Heart right ventricle (tissue), 16 donors: ENCODE data around the gene ADD2. TPM values are rescaled to one million over a fixed set of nuclear protein-coding genes. Genes with fewer than 3 reads are reported as not detected.

Experiments used
- ATAC-seq, 8 donors: fragments of 200-7000 bp; cut with Tn5 transposase; one replicate each; pipeline ENCODE4 v1.9.1; 2020; ENCODE audit warnings: mild to moderate bottlenecking in 8 of 8, moderate library complexity in 8 of 8, moderate number of reproducible peaks in 1 of 8
- DNase-seq, 2 donors: peaks; one replicate each; pipeline ENCODE4 v3.0.0-alpha.2; 2020
- H3K27ac ChIP-seq, 10 donors: fragments of 200-600 bp; sonication (generic) in 2 of 10; one replicate each; pipeline versions ENCODE4 v1.5.0 to v1.8.0; 2020 to 2022; ENCODE audit warnings: mild to moderate bottlenecking in 3 of 10
- H3K27me3 ChIP-seq, 7 donors: fragments of 200-600 bp; one replicate each; pipeline ENCODE4 v1.8.0; 2021 to 2022; ENCODE audit warnings: mild to moderate bottlenecking in 2 of 7
- H3K36me3 ChIP-seq, 9 donors: fragments of 200-600 bp; sonication (generic) in 1 of 9; one replicate each; pipeline versions ENCODE4 v1.5.0 to v1.8.0; 2020 to 2022; ENCODE audit warnings: mild to moderate bottlenecking in 2 of 9
- H3K4me1 ChIP-seq, 9 donors: fragments of 200-600 bp; sonication (generic) in 1 of 9; one replicate each; pipeline versions ENCODE4 v1.5.0 to v1.8.0; 2020 to 2022; ENCODE audit warnings: mild to moderate bottlenecking in 4 of 9
- H3K4me3 ChIP-seq, 10 donors: fragments of 200-600 bp; sonication (generic) in 2 of 10; one replicate each; pipeline versions ENCODE4 v1.5.0 to v1.8.0; 2020 to 2022; ENCODE audit warnings: mild to moderate bottlenecking in 7 of 10, moderate library complexity in 2 of 10
- H3K9me3 ChIP-seq, 11 donors: fragments of 200-600 bp in 10 of 11; sonication (generic) in 2 of 11; one replicate each; pipeline versions ENCODE4 v1.5.0 to v1.8.0; 2013 to 2022; ENCODE audit warnings: mild to moderate bottlenecking in 2 of 11, control low read depth in 1 of 11, moderate library complexity in 1 of 11
- WGBS, 2 donors: extraction: QIAGEN DNeasy Blood & Tissue Kit; methylation state at CpG; one replicate each; pipeline ENCODE4 v1.1.7; 2013; ENCODE audit warnings: inconsistent platforms in 1 of 2; 5-methylcytosine and 5-hydroxymethylcytosine counted together
- intact Hi-C, 10 donors: fragments of 100-400 bp; cut with DNase I; formaldehyde crosslinking; loops; one replicate each; pipeline versions ENCODE4 v1.11.1 to v1.14.2; 2022
- polyA plus RNA-seq, 2 donors: library from polyadenylated mRNA; stranded (reverse); fragments of 200-250 nt; gene quantifications; one replicate each; pipeline ENCODE4 v1.2.3, GENCODE V29; 2013
- total RNA-seq, 10 donors: library from RNA; stranded (reverse); fragmentation: NEBNext Ultra II Directional in 3 of 10; extraction: Animal tissue kit (Norgen Biotek cat#: 25700) in 3 of 10; gene quantifications; one replicate each; pipeline versions ENCODE4 v1.2.1 to v1.2.4, GENCODE V29; 2021 to 2023
- TF ChIP-seq, protein P1 (sequence below), 9 donors: fragments of 200-600 bp; sonication (generic) in 2 of 9; IDR thresholded peaks; one replicate each; pipeline versions ENCODE4 v1.5.0 to v1.8.0; 2021 to 2022; ENCODE audit warnings: antibody characterized with exemption in 9 of 9, mild to moderate bottlenecking in 5 of 9, moderate library complexity in 1 of 9
- donor health status: Arrhythmogenic right ventricular cardiomyopathy.
- donor health status: ischemic (EF 13 %, LVEDD 7.1; RV severe dilation, severe dysfunction).
- donor health status: healthy with polysubstance abuse.
- donor health status: DM: no; HTN: yes; CAD: no.
- donor health status: DM: no; HTN: no; CAD: no.
- donor health status: ischemic (EF 25% LVEDD 6.9; RV normal size, moderate dysfunction).
- donor health status: ischemic (EF 25% LVEDD 5.7; RV mildly dilated, moderate dysfunction).
- donor health status: healthy.
- donor health status: DM: yes; HTN: yes; CAD: no.
- donor health status: Ischemic cardiomyopathy.
- donor health status: ischemic (EF 35%, LVEDD 5.7; RV mildly dilated, moderate dysfunction).
- donor health status: nonischemic (EF 11% LVEDD 7.7; RV severe dilation, severe dysfunction).
- donor health status: DM: yes; HTN: yes; CAD: no.
- donor health status: PGD.
- donor health status: ischemic (EF 29% LVEDD 5.4; RV normal size, mild dysfunction).
- donor health status: nonischemic (EF 23%, LVEDD 6.1; RV moderate dilation, normal function).

Gene ADD2
- total and polyA plus RNA-seq, 12 donors = 0.16 to 5.7 (median 2.2) TPM

DNA sequence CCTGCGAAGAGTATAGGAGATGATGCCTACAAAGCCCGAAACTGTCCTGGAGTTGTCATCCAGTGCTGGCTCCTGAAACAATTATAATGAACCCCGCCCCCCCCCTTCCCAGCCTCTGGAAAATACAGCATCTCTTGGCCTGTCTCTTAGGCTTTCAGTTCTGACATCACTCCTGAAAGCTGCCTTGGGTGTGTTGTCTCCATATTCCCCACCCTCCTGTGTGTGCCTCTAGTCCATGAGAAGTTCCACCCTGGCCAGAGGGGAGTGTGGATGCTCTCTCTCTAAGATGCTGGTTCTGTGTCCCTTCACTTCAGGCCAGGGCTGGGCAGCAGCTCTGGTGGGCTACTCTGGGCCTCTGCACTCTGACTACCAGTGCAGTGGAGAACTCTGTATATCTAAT, 155.4 kb downstream of the ADD2 start:
- no peak overlapping the region for H3K27ac ChIP-seq
- H3K36me3 ChIP-seq = no peaks in the 10 kb centered on the region
- intact Hi-C loops = no loop called here
- H3K4me3 ChIP-seq = no peak overlapping the region
- H3K4me1 ChIP-seq = no peaks in the 10 kb centered on the region
- TF ChIP-seq, protein P1, sequence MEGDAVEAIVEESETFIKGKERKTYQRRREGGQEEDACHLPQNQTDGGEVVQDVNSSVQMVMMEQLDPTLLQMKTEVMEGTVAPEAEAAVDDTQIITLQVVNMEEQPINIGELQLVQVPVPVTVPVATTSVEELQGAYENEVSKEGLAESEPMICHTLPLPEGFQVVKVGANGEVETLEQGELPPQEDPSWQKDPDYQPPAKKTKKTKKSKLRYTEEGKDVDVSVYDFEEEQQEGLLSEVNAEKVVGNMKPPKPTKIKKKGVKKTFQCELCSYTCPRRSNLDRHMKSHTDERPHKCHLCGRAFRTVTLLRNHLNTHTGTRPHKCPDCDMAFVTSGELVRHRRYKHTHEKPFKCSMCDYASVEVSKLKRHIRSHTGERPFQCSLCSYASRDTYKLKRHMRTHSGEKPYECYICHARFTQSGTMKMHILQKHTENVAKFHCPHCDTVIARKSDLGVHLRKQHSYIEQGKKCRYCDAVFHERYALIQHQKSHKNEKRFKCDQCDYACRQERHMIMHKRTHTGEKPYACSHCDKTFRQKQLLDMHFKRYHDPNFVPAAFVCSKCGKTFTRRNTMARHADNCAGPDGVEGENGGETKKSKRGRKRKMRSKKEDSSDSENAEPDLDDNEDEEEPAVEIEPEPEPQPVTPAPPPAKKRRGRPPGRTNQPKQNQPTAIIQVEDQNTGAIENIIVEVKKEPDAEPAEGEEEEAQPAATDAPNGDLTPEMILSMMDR (IDR thresholded peaks at IDR 0.05) = no peak
- ATAC-seq (no peak), DNase-seq (no peak)
- H3K9me3 ChIP-seq = no peaks in the 10 kb centered on the region
- WGBS, 2 donors = 89 to 92% methylated on average over 3 of the region's 3 CpGs
- H3K27me3 ChIP-seq = peaks cover 0 to 12% (median 4%) of the 10 kb centered on the region in 7 donors

DNA sequence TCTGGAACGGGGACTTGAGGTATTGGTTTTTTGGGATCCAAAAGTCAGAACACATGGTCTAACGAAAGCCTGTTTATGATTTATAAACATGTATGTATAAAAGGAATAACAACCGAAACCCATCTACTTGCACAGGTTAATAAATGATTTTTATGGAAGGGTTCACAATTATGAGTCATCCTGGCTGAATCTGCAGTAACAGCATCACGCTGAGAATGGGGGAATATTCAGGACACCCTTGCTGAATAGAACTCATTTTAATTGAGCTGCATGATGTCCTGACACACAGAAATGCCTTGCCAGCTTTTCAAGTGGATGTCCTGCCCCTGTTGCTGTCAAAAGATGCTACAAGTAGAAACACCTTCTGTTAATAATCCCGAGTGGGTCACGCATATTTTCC, 159.6 kb downstream of the ADD2 start:
- Histone ChIP-seq H3K9me3 (no peaks in the 10 kb centered on the region), H3K36me3 (no peaks in the 10 kb centered on the region), H3K27ac (no peak overlapping the region), H3K4me3 (no peak overlapping the region), H3K4me1 (no peaks in the 10 kb centered on the region), H3K27me3 (peaks cover 0 to 43% (median 11%) of the 10 kb centered on the region in 7 donors)
- intact Hi-C loops = no loop called here
- TF ChIP-seq, protein P1 (IDR thresholded peaks at IDR 0.05) = no peak
- ATAC-seq = no peak
- WGBS, 2 donors = 63 to 85% methylated on average over 6 of the region's 6 CpGs
- DNase-seq = no peak

DNA sequence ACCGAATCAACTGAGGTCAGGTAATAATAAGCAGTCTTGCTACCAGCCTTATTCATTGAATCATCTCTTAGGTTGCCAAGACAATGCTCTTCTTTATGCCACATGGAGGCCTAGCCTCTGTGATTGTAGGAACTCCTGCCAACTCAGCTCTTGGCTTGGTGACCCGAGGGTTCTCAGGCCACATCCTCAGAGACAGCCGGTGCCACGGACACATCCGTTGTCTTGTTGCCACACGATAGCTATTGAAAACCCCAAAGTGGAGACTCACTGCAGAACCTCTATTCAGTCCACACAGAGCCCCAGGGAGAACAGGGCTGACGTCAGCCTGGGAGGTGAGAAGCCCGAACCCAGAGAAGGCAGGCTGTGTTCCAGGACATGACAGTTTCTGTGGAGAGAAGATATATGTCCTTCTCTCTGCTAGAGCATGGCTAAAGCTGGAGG, 160.9 kb downstream of the ADD2 start:
- intact Hi-C loops = no loop called here
- ATAC-seq = no peak
- no peak overlapping the region for H3K4me3 ChIP-seq
- WGBS, 2 donors = 71 to 74% methylated on average over 8 of the region's 8 CpGs
- no peaks in the 10 kb centered on the region for H3K36me3 ChIP-seq
- DNase-seq = no peak
- peaks cover 0 to 43% (median 11%) of the 10 kb centered on the region in 7 donors for H3K27me3 ChIP-seq
- no peaks in the 10 kb centered on the region for H3K9me3 ChIP-seq
- H3K4me1 ChIP-seq = no peaks in the 10 kb centered on the region
- no peak overlapping the region for H3K27ac ChIP-seq
- TF ChIP-seq, protein P1 (IDR thresholded peaks at IDR 0.05) = no peak

Other genes with a start within 250 kb of the ADD2 start
- 1 to 10 TPM in 6 of 10 donors, under 1 TPM in 4; 0.28 to 3.4 (median 1.3) TPM for gene TGFA, start 214.4 kb downstream of the ADD2 start, total RNA-seq
- 1 to 10 TPM in 1 of 2 donors, under 1 TPM in 1; 0.17 to 1.2 TPM for gene TGFA, start 214.4 kb downstream of the ADD2 start, polyA plus RNA-seq
- gene FIGLA, start 22.4 kb upstream of the ADD2 start, total RNA-seq = under 1 TPM in 1 of 10 donors, not detected in 9; 0.36 TPM
- under 1 TPM in 1 of 2 donors, not detected in 1; 0.51 TPM for gene FIGLA, start 22.4 kb upstream of the ADD2 start, polyA plus RNA-seq
- gene CLEC4F, start 52.4 kb upstream of the ADD2 start, total RNA-seq = 1 to 10 TPM in 1 of 10 donors, under 1 TPM in 7, not detected in 2; 0.16 to 1.1 (median 0.30) TPM
- 1 to 10 TPM in 1 of 2 donors, under 1 TPM in 1; 0.06 to 2.4 TPM for gene CLEC4F, start 52.4 kb upstream of the ADD2 start, polyA plus RNA-seq
- 1 to 10 TPM in 1 of 10 donors, under 1 TPM in 4, not detected in 5; 0.25 to 1.1 (median 0.38) TPM for gene CD207, start 67.6 kb upstream of the ADD2 start, total RNA-seq
- gene CD207, start 67.6 kb upstream of the ADD2 start, polyA plus RNA-seq = under 1 TPM; 0.03 to 0.80 TPM
- 1 to 10 TPM in 1 of 10 donors, under 1 TPM in 7, not detected in 2; 0.23 to 1.2 (median 0.40) TPM for gene VAX2, start 132.4 kb upstream of the ADD2 start, total RNA-seq
- gene VAX2, start 132.4 kb upstream of the ADD2 start, polyA plus RNA-seq = 1 to 10 TPM in 1 of 2 donors, under 1 TPM in 1; 0.26 to 3.7 TPM
- gene ATP6V1B1, start 167.7 kb upstream of the ADD2 start, total RNA-seq = 1 to 10 TPM in 3 of 10 donors, under 1 TPM in 3, not detected in 4; 0.30 to 2.0 (median 0.88) TPM
- 1 to 10 TPM in 1 of 2 donors, under 1 TPM in 1; 0.28 to 6.4 TPM for gene ATP6V1B1, start 167.7 kb upstream of the ADD2 start, polyA plus RNA-seq
- 1 to 10 TPM in 1 of 10 donors, under 1 TPM in 8, not detected in 1; 0.14 to 1.3 (median 0.74) TPM for gene ANKRD53, start 210.4 kb upstream of the ADD2 start, total RNA-seq
- gene ANKRD53, start 210.4 kb upstream of the ADD2 start, polyA plus RNA-seq = 1 to 10 TPM in 1 of 2 donors, under 1 TPM in 1; 0.97 to 1.1 TPM
- gene TEX261, start 226.7 kb upstream of the ADD2 start, total RNA-seq = 10 to 100 TPM; 35.9 to 67.0 (median 45.1) TPM
- gene TEX261, start 226.7 kb upstream of the ADD2 start, polyA plus RNA-seq = 10 to 100 TPM; 17.5 to 34.4 TPM